GM12874 (cell line): ENCODE data around the gene KIRREL3.

Experiments used
- TF ChIP-seq, protein P1 (sequence below): IDR thresholded peaks from 2 replicates; pipeline ENCODE4 v1.5.1; 2011; ENCODE audit warnings: low read depth, mild to moderate bottlenecking, control low read depth, low read length, moderate library complexity; ENCODE audit not compliant: insufficient read depth

KIRREL3 gene

DNA sequence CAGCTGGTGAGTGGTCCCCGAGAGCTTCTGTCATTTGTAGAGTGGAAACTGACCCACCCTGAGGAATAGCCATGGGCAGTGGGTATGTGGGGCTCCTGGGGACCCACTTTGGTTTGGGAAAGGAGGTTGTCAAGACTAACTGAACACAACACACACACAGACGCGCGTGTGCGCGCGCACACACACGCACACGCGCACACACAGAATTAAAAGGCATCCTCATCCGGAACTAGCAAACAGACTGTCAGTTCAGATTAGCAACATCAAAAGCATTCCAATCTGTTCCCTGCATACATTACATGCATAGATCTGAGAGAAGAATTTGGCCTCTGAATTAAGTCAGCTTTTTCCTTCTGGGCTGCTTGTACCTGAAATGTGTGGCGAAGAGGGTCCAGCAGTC lies 360.4 kb downstream of the KIRREL3 start:
- TF ChIP-seq, protein P1, sequence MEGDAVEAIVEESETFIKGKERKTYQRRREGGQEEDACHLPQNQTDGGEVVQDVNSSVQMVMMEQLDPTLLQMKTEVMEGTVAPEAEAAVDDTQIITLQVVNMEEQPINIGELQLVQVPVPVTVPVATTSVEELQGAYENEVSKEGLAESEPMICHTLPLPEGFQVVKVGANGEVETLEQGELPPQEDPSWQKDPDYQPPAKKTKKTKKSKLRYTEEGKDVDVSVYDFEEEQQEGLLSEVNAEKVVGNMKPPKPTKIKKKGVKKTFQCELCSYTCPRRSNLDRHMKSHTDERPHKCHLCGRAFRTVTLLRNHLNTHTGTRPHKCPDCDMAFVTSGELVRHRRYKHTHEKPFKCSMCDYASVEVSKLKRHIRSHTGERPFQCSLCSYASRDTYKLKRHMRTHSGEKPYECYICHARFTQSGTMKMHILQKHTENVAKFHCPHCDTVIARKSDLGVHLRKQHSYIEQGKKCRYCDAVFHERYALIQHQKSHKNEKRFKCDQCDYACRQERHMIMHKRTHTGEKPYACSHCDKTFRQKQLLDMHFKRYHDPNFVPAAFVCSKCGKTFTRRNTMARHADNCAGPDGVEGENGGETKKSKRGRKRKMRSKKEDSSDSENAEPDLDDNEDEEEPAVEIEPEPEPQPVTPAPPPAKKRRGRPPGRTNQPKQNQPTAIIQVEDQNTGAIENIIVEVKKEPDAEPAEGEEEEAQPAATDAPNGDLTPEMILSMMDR = no peak

DNA sequence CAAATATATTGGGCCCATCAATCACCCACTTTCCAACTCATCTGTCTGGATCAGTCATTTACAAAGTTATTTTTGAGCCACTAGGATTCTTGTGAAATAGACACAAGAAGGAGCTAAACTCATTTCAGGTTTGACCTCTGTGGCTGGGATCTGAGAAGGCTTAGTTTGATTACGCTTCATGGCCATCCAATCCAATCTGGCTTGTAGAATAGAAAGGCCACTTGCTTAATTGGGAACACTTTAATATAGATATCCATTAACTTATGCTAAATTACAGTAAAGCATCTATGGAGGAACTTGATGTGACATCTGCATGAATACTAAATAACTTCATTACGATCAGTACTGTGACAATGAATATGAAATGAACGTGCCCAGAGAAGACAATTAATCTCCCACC lies 360.9 kb downstream of the KIRREL3 start:
- TF ChIP-seq, protein P1 = no peak

DNA sequence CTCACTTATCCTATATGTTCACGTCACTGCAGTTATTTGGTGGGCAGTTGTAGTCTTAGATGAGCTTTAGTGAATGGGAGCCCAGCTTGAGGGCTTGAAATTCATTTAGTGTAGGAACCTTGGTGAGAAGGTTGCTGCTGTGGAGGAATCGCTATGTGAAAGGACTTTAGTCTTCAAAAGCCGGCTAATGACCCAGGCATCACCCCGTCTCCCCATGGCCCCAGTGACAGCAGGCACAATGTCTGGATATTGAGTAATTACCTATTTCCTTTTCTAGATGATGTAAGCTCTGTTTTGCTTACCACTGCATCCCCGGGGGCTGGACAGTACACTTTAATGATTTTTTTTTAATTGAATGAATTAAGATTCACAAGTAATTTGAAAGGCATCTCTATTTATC lies 361.9 kb downstream of the KIRREL3 start:
- TF ChIP-seq, protein P1 = no peak

DNA sequence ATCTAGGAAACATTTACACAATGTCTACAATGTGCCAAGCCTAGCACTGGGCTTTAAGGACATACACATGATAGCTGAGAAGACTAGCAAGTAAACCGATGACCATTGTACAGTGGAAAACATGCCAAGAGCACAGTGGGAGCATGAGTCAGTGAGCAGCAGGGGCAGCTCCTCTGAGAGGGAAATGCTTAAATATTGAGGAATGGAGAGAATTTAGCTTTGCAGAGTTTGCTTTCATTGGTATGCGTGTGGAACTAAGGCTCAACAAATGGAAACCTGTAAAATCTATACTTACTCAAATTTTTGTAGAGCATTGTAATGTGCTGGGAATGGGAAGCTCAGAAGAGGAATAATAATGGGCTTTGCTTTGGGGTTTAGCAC lies 362.8 kb downstream of the KIRREL3 start:
- TF ChIP-seq, protein P1 = no peak

DNA sequence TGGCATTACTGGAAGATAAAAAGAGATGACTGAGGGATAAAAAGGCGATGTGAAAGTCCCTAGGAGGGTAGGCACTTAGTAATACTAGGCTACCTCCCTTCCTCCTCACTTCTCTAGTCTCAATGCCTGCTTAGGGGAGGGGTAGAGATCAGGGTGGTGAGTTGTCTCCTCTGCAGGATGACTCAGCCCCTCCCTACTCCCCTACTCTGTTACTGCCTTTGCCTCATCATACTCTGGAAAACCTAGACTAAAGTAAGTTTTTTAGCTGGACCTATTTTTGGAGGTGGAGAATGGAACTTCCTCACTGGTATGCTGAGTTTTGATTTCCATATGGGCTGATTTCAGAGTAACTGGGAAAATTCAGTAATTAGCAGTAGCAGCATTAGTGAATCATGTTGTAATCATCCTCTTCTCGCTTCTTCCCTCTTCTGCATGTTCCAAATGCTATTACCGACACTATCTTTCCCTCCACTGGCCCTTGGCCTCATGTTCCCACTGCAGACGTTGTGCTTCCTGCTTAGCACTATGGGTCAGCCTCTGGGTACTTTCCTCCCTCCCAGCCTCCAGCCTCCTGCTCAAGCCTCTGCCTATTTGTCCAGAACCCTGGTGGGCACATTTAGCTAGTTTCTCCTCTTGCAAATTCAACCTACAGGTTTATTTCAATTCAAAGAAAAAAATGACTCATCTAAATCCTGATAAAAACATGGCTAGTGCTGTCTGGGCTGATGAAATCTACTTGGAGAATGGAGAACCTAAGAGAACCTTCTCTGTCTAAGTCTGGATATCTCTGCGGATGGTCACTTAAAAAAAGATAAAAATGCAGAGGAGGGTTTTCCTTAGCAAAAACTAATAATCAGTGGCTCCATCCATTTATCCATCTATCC lies 363.4 kb downstream of the KIRREL3 start:
- TF ChIP-seq, protein P1 = no peak

DNA sequence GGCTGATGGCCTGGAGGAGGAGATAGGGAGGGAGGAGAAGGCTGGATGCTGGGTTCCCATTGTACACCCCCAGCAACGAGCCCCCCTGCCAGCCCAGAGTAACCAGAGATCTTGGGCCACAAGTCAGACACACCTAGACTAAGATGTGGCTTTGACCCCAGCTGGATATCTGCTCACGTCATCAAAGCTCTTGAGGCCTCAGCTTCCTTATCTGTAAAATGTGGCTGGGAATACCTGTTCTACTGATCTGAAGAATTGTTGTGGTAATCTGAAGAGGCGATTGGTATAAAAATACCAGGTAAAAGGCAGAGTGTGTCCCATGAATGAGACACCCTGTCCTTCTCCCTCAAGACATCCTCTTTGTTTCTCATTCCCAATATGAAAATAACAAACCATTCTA lies 365.1 kb downstream of the KIRREL3 start:
- TF ChIP-seq, protein P1 = no peak

GRCh38 chr11:126634963-126635362 lies 365.6 kb downstream of the KIRREL3 start:
- TF ChIP-seq, protein P1 = no peak
